CD4-positive, alpha-beta T cell treated with Interleukin-4 for 4 hours (primary cell): ENCODE data around the gene IQCE.

Experiments
- DNase-seq: peaks from one replicate; pipeline ENCODE4 v3.0.0-alpha.2; 2020

The IQCE gene

DNA sequence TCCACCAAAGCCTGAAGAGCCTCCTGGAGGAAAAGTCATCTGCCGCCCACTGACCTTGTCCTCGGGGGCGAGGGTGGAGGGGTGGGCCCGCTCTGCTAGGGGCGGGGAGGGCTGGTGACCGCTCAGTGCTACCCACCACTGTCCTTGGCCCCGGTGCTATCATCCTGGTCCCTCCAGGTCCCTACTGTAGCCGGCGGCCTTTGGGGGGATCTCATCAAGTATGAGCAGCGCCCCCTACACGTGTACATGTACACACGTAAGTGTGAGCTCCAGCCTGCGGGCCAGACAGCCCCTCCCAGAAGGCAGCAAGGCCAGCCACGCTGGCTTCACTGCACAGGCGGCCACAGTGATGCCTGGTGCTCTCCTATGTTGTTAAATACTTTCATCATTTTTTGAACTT lies 92.6 kb downstream of the IQCE start:
- no peak for DNase-seq

DNA sequence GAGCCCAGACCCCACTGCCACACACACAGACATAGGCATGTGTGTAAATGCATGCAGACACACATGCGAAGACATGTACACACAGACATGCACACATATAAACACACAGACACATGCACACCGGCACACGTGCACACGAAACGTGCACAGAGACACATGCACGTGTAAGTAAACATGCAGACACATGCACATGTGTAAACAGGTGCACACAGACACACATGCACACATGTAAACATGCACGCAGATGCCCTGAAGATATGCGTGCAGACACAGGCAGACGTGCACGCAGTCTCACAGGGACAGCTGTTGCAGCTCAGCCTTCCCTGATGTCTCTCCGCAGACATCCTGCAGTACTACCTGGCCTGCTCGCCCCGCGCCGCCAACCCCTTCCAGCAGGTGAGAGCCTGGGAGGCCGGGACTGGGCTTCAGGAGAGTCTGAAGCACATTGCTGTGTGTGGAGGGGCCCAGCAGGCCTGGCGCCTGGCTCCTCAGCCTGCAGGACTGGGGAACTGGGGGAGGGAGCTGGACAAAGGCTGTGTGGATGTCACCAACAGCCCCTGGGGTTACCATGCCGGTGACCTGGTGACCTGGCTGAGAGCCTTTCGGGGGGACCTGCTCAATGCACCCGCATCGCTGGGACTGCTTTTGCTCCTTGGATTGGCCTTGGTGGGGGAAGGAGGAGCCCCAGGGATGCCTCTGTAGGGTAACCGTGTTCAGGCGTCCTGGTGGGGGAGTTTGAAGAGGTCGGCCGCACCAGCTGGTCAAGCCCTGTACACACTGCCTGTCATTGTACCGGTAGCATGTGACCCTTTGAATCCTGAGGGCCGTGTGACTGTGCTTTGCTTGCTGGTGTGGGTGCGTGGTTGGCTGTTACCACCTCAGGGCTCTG lies 93.3 kb downstream of the IQCE start:
- no peak for DNase-seq

DNA sequence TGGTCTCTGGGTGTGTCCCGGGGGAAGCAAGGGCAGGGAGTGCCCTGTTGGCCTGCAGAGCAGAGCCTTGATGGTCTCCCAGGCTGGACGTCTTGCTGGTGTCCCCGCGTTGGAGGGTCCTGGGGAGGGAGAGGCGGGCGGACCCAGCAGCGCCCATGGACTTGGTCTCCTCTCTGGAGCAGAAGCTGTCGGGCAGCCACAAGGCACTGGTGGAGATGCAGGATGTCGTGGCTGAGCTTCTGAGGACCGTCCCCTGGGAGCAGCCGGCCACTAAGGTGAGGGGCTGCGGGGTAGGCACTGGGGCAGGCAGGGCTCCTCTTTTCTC lies 93.9 kb downstream of the IQCE start:
- no peak for DNase-seq

DNA sequence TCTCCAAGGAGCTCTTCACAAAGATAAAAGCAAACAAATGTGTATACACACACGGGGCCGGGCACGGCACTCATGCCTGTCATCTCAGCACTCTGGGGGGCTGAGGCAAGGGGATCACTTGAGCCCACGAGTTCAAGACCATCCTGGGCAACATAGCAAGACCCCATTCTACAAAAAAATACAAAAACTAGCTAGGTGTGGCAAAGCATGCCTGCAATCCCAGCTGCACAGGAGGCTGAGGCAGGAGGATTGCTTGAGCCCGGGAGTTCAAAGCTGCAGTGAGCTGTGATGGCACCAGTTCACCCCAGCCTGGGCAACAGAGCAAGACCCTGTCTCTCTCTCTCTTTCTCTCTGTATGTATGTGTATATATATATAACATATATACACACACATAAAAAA lies 95.3 kb downstream of the IQCE start:
- no peak for DNase-seq

DNA sequence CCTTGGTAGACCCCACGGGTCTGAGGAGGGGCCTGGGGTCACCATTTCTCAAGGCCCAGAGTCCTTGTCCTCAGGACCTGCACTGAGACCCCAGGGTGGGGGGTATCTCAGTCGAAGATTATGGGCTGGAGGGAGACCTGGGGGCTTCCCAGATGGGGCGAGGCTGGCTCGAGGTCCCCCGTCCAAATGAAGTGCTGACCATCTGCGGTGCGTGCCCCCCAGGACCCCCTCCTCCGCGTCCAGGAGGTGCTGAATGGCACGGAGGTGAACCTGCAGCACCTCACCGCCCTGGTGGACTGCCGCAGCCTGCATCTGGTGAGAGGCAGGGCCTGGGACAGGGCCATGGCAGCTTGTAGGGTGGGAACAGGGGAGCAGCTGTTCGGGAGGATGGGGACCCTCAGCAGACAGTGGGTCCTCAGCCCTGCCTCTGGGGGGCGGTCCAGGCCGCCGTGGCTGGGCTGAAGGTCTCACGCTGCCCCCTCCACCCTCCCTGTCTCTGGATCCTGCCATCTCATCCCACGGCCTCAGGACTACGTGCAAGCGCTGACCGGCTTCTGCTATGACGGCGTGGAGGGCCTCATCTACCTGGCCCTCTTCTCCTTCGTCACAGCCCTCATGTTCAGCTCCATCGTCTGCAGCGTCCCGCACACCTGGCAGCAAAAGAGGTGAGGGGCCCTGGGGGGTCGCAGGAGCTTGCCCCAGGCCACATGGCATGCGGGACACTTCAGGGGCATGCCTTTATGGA lies 97.3 kb downstream of the IQCE start:
- no peak for DNase-seq

DNA sequence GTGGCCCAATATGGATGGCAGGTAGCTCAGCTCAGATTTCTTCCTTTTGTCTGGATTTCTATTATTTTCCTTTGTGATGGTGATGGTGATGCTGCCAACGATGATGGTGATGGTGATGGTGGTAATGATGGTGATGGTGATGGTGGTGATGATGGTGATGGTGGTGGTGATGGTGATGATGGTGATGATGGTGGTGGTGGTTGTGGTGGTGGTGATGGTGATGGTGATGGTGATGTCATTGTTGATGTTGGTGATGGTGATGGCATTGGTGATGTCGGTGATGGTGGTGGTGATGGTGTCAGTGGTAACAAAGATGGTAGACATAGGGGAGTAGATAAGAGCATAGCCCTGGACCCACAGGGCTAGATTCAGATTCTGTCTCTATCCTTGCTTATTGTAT lies 98.4 kb downstream of the IQCE start:
- no peak for DNase-seq

DNA sequence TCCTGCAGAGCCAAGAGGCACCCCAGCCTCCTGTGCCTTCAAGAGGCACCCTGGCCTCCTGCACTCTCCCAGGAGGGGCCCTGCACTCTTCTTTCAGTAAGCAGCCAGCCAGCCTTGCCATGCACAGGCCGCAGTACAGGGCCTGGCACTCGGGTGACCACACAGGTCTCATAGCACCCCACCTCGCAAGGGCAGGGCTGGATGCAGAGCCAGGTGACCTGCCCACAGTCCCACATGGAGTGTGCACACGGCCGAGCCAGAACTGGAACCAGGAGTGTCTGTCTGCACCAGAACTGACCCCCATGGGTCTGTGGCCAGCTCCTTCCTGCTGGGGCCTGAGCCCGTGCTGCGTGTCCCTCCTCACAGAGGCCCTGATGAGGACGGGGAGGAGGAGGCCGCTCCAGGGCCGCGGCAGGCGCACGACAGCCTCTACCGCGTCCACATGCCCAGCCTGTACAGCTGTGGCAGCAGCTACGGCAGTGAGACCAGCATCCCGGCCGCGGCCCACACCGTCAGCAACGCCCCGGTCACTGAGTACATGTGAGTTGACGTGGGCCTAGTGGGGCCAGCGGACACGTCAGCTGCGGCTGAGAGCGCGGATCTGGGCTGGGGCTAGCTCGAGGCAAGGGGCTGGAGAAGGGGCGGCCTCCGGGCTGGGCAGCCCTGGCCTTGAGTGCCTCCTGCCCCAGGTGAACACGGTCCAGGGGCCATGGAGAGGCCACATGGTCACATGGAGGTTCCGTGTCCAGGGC lies 99.3 kb downstream of the IQCE start:
- no peak for DNase-seq

GRCh38 chr7:2658941-2659340 lies 100.2 kb downstream of the IQCE start:
- no peak for DNase-seq

GRCh38 chr7:2659556-2660358 lies 101.0 kb downstream of the IQCE start:
- DNase-seq, result no peak

- no peak for DNase-seq
These were observed 101.7 kb downstream of the IQCE start for GRCh38 chr7:2660359-2661095.

DNA sequence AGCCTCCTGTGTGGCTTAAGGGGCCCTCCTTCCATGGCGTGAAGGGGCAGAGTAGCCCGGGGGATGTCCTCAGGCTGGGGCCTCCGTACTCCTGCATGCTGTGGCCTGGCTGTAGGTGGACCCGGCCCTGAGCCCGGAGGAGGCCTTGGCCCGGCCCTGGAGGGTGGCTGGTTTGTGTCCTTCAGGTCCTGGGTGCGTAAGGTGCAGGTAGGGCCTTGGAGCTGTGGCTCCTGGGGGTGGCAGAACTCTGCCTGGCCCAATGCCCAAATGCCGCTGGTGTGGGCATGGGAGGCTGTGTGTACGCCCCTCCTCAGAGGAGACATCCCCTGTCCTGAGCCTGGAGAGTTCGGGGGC lies 102.3 kb downstream of the IQCE start:
- no peak for DNase-seq

- DNase-seq, result no peak
These were observed 103.0 kb downstream of the IQCE start for GRCh38 chr7:2661602-2662272.

- DNase-seq, result no peak
These were observed 103.7 kb downstream of the IQCE start for GRCh38 chr7:2662273-2663120.

DNA sequence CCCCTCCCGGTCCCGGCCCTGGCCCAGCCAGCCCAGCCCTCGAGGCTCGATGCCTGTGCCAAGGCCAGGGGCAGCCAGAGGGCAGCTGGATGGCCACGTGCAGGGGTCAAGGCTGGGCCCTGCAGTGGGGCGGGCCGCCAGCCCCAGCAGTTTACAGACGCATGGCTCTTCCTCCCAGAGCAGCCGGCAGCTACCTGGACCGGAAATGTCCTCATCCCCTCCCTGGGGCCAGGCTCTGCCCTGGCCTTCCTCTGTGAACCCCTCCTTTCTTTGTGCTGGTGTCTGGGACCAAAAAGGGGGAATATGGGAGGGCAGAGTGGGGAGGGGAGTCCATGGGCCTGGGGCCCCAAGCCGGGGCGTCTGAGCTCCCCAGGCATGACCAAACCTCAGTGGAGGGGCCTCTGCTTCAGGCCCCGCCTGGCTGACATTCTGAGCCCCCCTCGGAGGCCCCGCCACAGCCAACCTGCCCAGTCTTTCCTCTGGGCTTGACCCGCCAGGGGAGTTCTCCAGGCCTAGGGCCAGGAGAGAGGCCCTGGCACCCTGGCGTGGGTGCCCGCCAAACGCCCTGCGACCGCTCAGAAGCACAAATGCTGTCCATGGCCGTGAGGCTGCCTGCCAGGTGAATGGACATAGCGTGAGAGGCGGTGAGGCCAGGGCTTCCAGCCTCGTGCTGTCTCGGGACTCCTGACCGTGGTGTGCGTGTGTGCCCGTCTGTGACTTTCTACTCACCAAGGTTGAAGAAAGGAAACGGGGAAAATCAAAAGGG lies 104.5 kb downstream of the IQCE start:
- DNase-seq, result no peak

- no peak for DNase-seq
These were observed 105.2 kb downstream of the IQCE start for GRCh38 chr7:2663960-2664359.
